Measurements from ENCODE around the gene ZRSR2. TPM values are rescaled to one million over a fixed set of nuclear protein-coding genes. Genes with fewer than 3 reads are reported as not detected.
A peak's percentile ranks its signal among the peaks of the same experiment; 100 is the strongest.

The ZRSR2 gene
- total and polyA plus RNA-seq, 9 of the 15 experiments (the other 6 are each of a cell fraction or from before 2014, with no cell fraction given): 3.5 to 19.5 (median 8.6) TPM

- TF ChIP-seq ASH1L (IDR thresholded peaks at IDR 0.05; ENCODE audit: borderline replicate concordance, low read depth, partially characterized antibody) (no peak), SMARCE1 (IDR thresholded peaks at IDR 0.05) (no peak), ZSCAN29 (IDR thresholded peaks at IDR 0.05) (no peak), ELK1 (CRISPR knock-in tag; IDR thresholded peaks at IDR 0.05) (no peak), EZH2 (IDR thresholded peaks at IDR 0.05; ENCODE audit: borderline replicate concordance, low read depth, low read length) (no peak), ZNF263 (CRISPR knock-in tag; IDR thresholded peaks at IDR 0.05; ENCODE audit: borderline replicate concordance) (no peak), MAZ (CRISPR knock-in tag; conservative IDR thresholded peaks at IDR 0.05 in 1 of 2, IDR thresholded peaks at IDR 0.05 in 1 of 2) (peak; percentile 40 to 47; a peak in 1 of 4 replicates), ZNF347 (CRISPR knock-in tag; IDR thresholded peaks at IDR 0.05; ENCODE audit: low read depth) (no peak), DLX4 (CRISPR knock-in tag; IDR thresholded peaks at IDR 0.05) (no peak), XRCC5 (IDR thresholded peaks at IDR 0.05; ENCODE audit: low read depth, low read length) (no peak), PHB (CRISPR knock-in tag; IDR thresholded peaks at IDR 0.05) (no peak), PTRF (tag; IDR thresholded peaks at IDR 0.05) (no peak), ZNF75A (CRISPR knock-in tag; IDR thresholded peaks at IDR 0.05) (no peak), CBFA2T2 (conservative IDR thresholded peaks at IDR 0.05) (no peak), SMAD4 (CRISPR knock-in tag; conservative IDR thresholded peaks at IDR 0.05) (no peak), ZBTB49 (CRISPR knock-in tag; IDR thresholded peaks at IDR 0.05; ENCODE audit: borderline replicate concordance) (no peak), MCM2 (IDR thresholded peaks at IDR 0.05; ENCODE audit: low read depth) (no peak), ZNF224 (CRISPR knock-in tag; IDR thresholded peaks at IDR 0.05) (no peak), TRIM28 (IDR thresholded peaks at IDR 0.05) (no peak), ZBED1 (IDR thresholded peaks at IDR 0.05) (no peak), ZC3H11A (IDR thresholded peaks at IDR 0.05; ENCODE audit: low read depth, low read length) (no peak), SMARCA4 (IDR thresholded peaks at IDR 0.05) (no peak), ZBTB11 (CRISPR knock-in tag; IDR thresholded peaks at IDR 0.05) (no peak)
These were observed at the start of gene ZRSR2 (continued) for GRCh38 chrX:15789979-15790768.
